ACC112 (cell line): Measurements from ENCODE around the gene SRC.

Experiments
- H2AFZ ChIP-seq: fragments of 200-600 bp; sonication (generic); one replicate; pipeline ENCODE4 v1.6.0; 2017; ENCODE audit warnings: antibody characterized with exemption, low read length; ENCODE audit not compliant: unreplicated experiment
- H3K27ac ChIP-seq: fragments of 200-600 bp; sonication (generic); 2 replicates; pipeline ENCODE4 v1.5.1; 2014; ENCODE audit warnings: low read depth, mild to moderate bottlenecking, antibody characterized with exemption, low read length, moderate library complexity
- H3K27me3 ChIP-seq: fragments of 200-600 bp; sonication (generic); 2 replicates; pipeline ENCODE4 v1.6.1; 2014; ENCODE audit warnings: mild to moderate bottlenecking, antibody characterized with exemption, low read length, moderate library complexity, mixed read lengths; ENCODE audit not compliant: insufficient read depth
- H3K36me3 ChIP-seq: fragments of 200-600 bp; sonication (generic); 2 replicates; pipeline ENCODE4 v1.6.1; 2016; ENCODE audit warnings: mild to moderate bottlenecking, antibody characterized with exemption, low read length, moderate library complexity, mixed read lengths; ENCODE audit not compliant: insufficient read depth
- H3K4me1 ChIP-seq: fragments of 200-600 bp; sonication (generic); one replicate; pipeline ENCODE4 v1.6.1; 2016; ENCODE audit warnings: low read length, mixed read lengths; ENCODE audit not compliant: insufficient read depth, unreplicated experiment, control insufficient read depth
- H3K4me3 ChIP-seq: fragments of 200-600 bp; sonication (generic); 2 replicates; pipeline ENCODE4 v1.5.1; 2014; ENCODE audit warnings: mild to moderate bottlenecking, low read depth, low read length
- H3K79me2 ChIP-seq: fragments of 200-600 bp; sonication (generic); one replicate; pipeline ENCODE4 v1.6.0; 2016; ENCODE audit warnings: low read length; ENCODE audit not compliant: control insufficient read depth, unreplicated experiment, insufficient read depth

SRC gene

GRCh38 chr20:37417617-37418467 lies 71.9 kb downstream of the SRC start:
- no peaks in the 10 kb centered on the region for H3K36me3 ChIP-seq
- no peak overlapping the region for H3K27ac ChIP-seq
- no peaks in the 10 kb centered on the region for H3K79me2 ChIP-seq
- H2AFZ ChIP-seq: no peak overlapping the region
- H3K4me3 ChIP-seq: no peak overlapping the region
- H3K4me1 ChIP-seq: no peaks in the 10 kb centered on the region
- peaks cover 39% of the 10 kb centered on the region for H3K27me3 ChIP-seq

- H3K27ac ChIP-seq: no peak overlapping the region
- no peaks in the 10 kb centered on the region for H3K36me3 ChIP-seq
- no peak overlapping the region for H2AFZ ChIP-seq
- peaks cover 47% of the 10 kb centered on the region for H3K27me3 ChIP-seq
- no peaks in the 10 kb centered on the region for H3K4me1 ChIP-seq
- H3K79me2 ChIP-seq: no peaks in the 10 kb centered on the region
- H3K4me3 ChIP-seq: no peak overlapping the region
Measured at GRCh38 chr20:37418591-37419109, 72.7 kb downstream of the SRC start.

- Histone ChIP-seq H3K4me3 (no peak overlapping the region), H2AFZ (no peak overlapping the region), H3K27ac (no peak overlapping the region), H3K79me2 (no peaks in the 10 kb centered on the region), H3K36me3 (no peaks in the 10 kb centered on the region), H3K27me3 (peaks cover 53% of the 10 kb centered on the region), H3K4me1 (no peaks in the 10 kb centered on the region)
Measured at GRCh38 chr20:37419307-37419706, 73.4 kb downstream of the SRC start.

- H3K4me1 ChIP-seq: no peaks in the 10 kb centered on the region
- no peak overlapping the region for H3K4me3 ChIP-seq
- no peaks in the 10 kb centered on the region for H3K79me2 ChIP-seq
- H2AFZ ChIP-seq: no peak overlapping the region
- H3K27ac ChIP-seq: no peak overlapping the region
- H3K27me3 ChIP-seq: peaks cover 59% of the 10 kb centered on the region
- no peaks in the 10 kb centered on the region for H3K36me3 ChIP-seq
Measured at GRCh38 chr20:37419774-37420542, 74.0 kb downstream of the SRC start.

- Histone ChIP-seq H3K27me3 (peaks cover 66% of the 10 kb centered on the region), H3K4me1 (no peaks in the 10 kb centered on the region), H2AFZ (no peak overlapping the region)
Measured at GRCh38 chr20:37420610-37421009, 74.7 kb downstream of the SRC start.

GRCh38 chr20:37421060-37421905 lies 75.3 kb downstream of the SRC start:
- H3K36me3 ChIP-seq: no peaks in the 10 kb centered on the region
- no peaks in the 10 kb centered on the region for H3K79me2 ChIP-seq
- no peaks in the 10 kb centered on the region for H3K4me1 ChIP-seq
- H3K4me3 ChIP-seq: no peak overlapping the region
- no peak overlapping the region for H2AFZ ChIP-seq
- H3K27me3 ChIP-seq: peaks cover 72% of the 10 kb centered on the region
- H3K27ac ChIP-seq: no peak overlapping the region

More at GRCh38 chr20:37420610-37421009, 74.7 kb downstream of the SRC start:
- H3K27ac ChIP-seq: no peak overlapping the region
- no peaks in the 10 kb centered on the region for H3K79me2 ChIP-seq
- no peak overlapping the region for H3K4me3 ChIP-seq
- H3K36me3 ChIP-seq: no peaks in the 10 kb centered on the region

GRCh38 chr20:37421988-37422387 lies 76.0 kb downstream of the SRC start:
- Histone ChIP-seq H3K36me3 (no peaks in the 10 kb centered on the region), H3K27ac (no peak overlapping the region), H3K4me3 (no peak overlapping the region), H3K79me2 (no peaks in the 10 kb centered on the region), H3K4me1 (no peaks in the 10 kb centered on the region), H2AFZ (no peak overlapping the region), H3K27me3 (peaks cover 79% of the 10 kb centered on the region)

- Histone ChIP-seq H3K36me3 (no peaks in the 10 kb centered on the region), H3K4me1 (no peaks in the 10 kb centered on the region), H3K79me2 (no peaks in the 10 kb centered on the region), H3K4me3 (no peak overlapping the region), H2AFZ (no peak overlapping the region), H3K27ac (no peak overlapping the region), H3K27me3 (peaks cover 88% of the 10 kb centered on the region)
Measured at GRCh38 chr20:37422791-37423286, 76.9 kb downstream of the SRC start.

GRCh38 chr20:37423545-37423944 lies 77.6 kb downstream of the SRC start:
- Histone ChIP-seq H3K36me3 (no peaks in the 10 kb centered on the region), H3K79me2 (no peaks in the 10 kb centered on the region), H3K27ac (no peak overlapping the region), H3K4me3 (no peak overlapping the region), H3K27me3 (peaks cover 93% of the 10 kb centered on the region), H3K4me1 (no peaks in the 10 kb centered on the region), H2AFZ (no peak overlapping the region)
